Stomach (tissue), 9 donors: Measurements from ENCODE around the gene AZIN2. TPM values are rescaled to one million over a fixed set of nuclear protein-coding genes. Genes with fewer than 3 reads are reported as not detected.

ENCODE experiments used
- DNase-seq, 2 donors: peaks; one replicate each; pipeline versions ENCODE4 v3.0.0 to v3.0.0-alpha.2; 2013 to 2019
- H3K27ac ChIP-seq, 5 donors: fragments of 200-600 bp in 4 of 5; sonication (generic) in 4 of 5; one replicate each; pipeline ENCODE4 v1.5.1; 2013 to 2019; ENCODE audit warnings: mild to moderate bottlenecking in 1 of 5, moderate library complexity in 1 of 5
- H3K27me3 ChIP-seq, 3 donors: fragments of 200-600 bp; sonication (generic); one replicate each; pipeline ENCODE4 v1.5.1; 2017 to 2019; ENCODE audit warnings: mixed run types in 1 of 3
- H3K36me3 ChIP-seq, 4 donors: fragments of 200-600 bp; sonication (generic); 1 replicate in 3 of 4; 2 replicates in 1 of 4; pipeline ENCODE4 v1.5.1; 2016 to 2019
- H3K4me1 ChIP-seq, 4 donors: fragments of 200-600 bp; sonication (generic); one replicate each; pipeline ENCODE4 v1.5.1; 2016 to 2019
- H3K4me3 ChIP-seq, 4 donors: fragments of 200-600 bp; sonication (generic) in 3 of 4; one replicate each; pipeline ENCODE4 v1.5.1; 2016 to 2019; ENCODE audit warnings: mild to moderate bottlenecking in 1 of 4
- H3K9me3 ChIP-seq, 4 donors: fragments of 200-600 bp; sonication (generic); one replicate each; pipeline ENCODE4 v1.5.1; 2016 to 2019
- EP300 ChIP-seq: sonication (generic); formaldehyde crosslinking; IDR thresholded peaks from one replicate; pipeline ENCODE4 v1.6.1; 2017; ENCODE audit warnings: antibody characterized with exemption
- POLR2A ChIP-seq, 4 donors: fragments of 450-650 bp; IDR thresholded peaks; one replicate each; pipeline ENCODE4 v1.6.1; 2016; ENCODE audit warnings: antibody characterized with exemption in 4 of 4, control low read depth in 2 of 4, mild to moderate bottlenecking in 1 of 4, moderate library complexity in 1 of 4
- POLR2AphosphoS5 ChIP-seq, 3 donors: sonication (generic); formaldehyde crosslinking; IDR thresholded peaks; one replicate each; pipeline ENCODE4 v1.6.1; 2016; ENCODE audit warnings: antibody characterized with exemption in 3 of 3
- WGBS, 5 donors: extraction: QIAGEN DNeasy Blood & Tissue Kit in 3 of 5; methylation state at CpG; one replicate each; pipeline versions ENCODE4 v1.1.5 to v1.1.7; 2013 to 2018; 5-methylcytosine and 5-hydroxymethylcytosine counted together
- intact Hi-C: fragments of 100-400 bp; cut with DNase I; formaldehyde crosslinking; loops from one replicate; pipeline ENCODE4 v1.15.1; 2023; ENCODE audit warnings: low total_unique reads
- polyA plus RNA-seq, 3 donors: library from polyadenylated mRNA; stranded (reverse); fragments of 200-250 nt; gene quantifications; one replicate each; pipeline ENCODE4 v1.2.3, GENCODE V29; 2013
- total RNA-seq, 5 donors: library from RNA; depleted of rRNA; stranded (reverse); fragments of >200 nt; gene quantifications; one replicate each; pipeline versions ENCODE4 v1.1.0 to v1.2.3, GENCODE V29; 2014 to 2016
- TF ChIP-seq, protein P1 (sequence below), 7 experiments: fragments of 450-650 bp in 4 of 7; fragments of 200-600 bp in 3 of 7; sonication (generic) in 3 of 7; IDR thresholded peaks; one replicate each; pipeline ENCODE4 v1.5.1; 2016 to 2019; ENCODE audit warnings: antibody characterized with exemption in 7 of 7, control low read depth in 2 of 7, mild to moderate bottlenecking in 1 of 7
- donor health status: healthy with polysubstance abuse.
- donor health status: Bipolar disorder and iron deficiency.
- donor health status: healthy.

Gene AZIN2
- total and polyA plus RNA-seq, 8 donors = 0.61 to 39.7 (median 2.0) TPM; not detected in 1

DNA sequence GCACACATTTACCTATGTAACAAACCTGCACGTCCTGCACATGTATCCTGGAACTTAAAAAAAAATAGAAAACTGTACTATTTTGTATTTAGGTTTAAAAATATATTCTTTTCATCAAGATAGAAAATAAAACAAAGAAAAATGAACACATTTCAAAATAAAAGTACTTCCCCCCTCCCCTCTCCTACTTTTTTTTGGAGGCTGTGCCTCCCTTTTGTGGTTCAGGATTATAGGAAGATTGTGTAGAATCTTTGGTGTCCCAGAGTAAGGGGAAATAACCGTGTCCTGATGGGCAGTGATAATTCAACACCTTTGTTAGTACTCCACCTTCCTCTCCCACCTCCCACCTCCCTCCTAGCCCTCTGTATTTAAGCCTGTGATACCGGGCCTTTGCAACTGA is 60.8 kb downstream of the AZIN2 start:
- DNase-seq = no peak
- peak overlapping the region in 1 of 5 donors; percentile 47 for H3K27ac ChIP-seq

DNA sequence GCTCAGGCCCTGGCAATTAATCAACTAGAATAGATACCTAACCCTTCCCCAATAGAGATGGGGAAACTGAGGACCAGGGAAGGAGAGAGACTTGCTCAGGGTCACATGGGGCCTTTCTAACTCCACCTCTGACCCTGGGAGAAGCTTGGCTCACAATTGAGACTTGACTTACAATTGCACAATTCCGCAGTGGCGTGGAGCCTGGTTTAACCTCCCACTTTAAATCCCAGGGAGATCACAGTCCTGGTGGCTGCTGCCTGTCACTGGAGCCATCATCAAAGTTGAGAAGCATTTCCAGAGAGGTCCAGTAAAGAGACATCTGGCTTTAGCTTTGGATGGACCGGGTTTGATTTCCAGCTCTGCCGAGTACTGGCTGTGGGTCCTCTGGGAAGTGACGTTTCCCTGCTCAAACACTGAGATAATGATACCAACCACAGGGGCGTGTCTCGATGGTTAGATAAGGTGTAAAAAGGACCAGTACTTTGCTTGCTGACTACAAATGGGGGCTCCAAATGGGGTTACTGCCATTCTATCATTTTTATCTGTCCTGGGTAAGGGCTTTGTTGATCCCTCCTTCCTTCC is 61.6 kb downstream of the AZIN2 start:
- WGBS, 5 donors = 50 to 60% (median 53%) methylated on average over 6 to 7 of the region's 7 CpGs
- no peak for DNase-seq
- Histone ChIP-seq H3K4me1 (peaks cover 0 to 26% (median 16%) of the 10 kb centered on the region in 4 donors), H3K9me3 (no peaks in the 10 kb centered on the region), H3K4me3 (no peak overlapping the region), H3K27me3 (no peaks in the 10 kb centered on the region), H3K36me3 (peaks cover 13 to 33% (median 30%) of the 10 kb centered on the region in 4 donors), H3K27ac (peak overlapping the region in 1 of 5 donors; percentile 47)
- intact Hi-C loops = no loop called here
- TF ChIP-seq, protein P1, sequence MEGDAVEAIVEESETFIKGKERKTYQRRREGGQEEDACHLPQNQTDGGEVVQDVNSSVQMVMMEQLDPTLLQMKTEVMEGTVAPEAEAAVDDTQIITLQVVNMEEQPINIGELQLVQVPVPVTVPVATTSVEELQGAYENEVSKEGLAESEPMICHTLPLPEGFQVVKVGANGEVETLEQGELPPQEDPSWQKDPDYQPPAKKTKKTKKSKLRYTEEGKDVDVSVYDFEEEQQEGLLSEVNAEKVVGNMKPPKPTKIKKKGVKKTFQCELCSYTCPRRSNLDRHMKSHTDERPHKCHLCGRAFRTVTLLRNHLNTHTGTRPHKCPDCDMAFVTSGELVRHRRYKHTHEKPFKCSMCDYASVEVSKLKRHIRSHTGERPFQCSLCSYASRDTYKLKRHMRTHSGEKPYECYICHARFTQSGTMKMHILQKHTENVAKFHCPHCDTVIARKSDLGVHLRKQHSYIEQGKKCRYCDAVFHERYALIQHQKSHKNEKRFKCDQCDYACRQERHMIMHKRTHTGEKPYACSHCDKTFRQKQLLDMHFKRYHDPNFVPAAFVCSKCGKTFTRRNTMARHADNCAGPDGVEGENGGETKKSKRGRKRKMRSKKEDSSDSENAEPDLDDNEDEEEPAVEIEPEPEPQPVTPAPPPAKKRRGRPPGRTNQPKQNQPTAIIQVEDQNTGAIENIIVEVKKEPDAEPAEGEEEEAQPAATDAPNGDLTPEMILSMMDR (IDR thresholded peaks at IDR 0.05) = no peak
- TF ChIP-seq POLR2A (IDR thresholded peaks at IDR 0.05) (no peak), POLR2AphosphoS5 (IDR thresholded peaks at IDR 0.05) (no peak), EP300 (no peak)

More for the DNA sequence above, 60.8 kb downstream of the AZIN2 start:
- Histone ChIP-seq H3K9me3 (no peaks in the 10 kb centered on the region), H3K36me3 (peaks cover 8 to 25% (median 22%) of the 10 kb centered on the region in 4 donors), H3K4me1 (peaks cover 0 to 26% (median 16%) of the 10 kb centered on the region in 4 donors), H3K4me3 (no peak overlapping the region), H3K27me3 (no peaks in the 10 kb centered on the region)
- WGBS, 5 donors = 59 to 72% (median 69%) methylated on average over 3 of the region's 3 CpGs
- TF ChIP-seq, protein P1 (IDR thresholded peaks at IDR 0.05) = no peak
- TF ChIP-seq POLR2A (IDR thresholded peaks at IDR 0.05) (no peak), EP300 (no peak), POLR2AphosphoS5 (IDR thresholded peaks at IDR 0.05) (no peak)
- intact Hi-C loops = no loop called here

DNA sequence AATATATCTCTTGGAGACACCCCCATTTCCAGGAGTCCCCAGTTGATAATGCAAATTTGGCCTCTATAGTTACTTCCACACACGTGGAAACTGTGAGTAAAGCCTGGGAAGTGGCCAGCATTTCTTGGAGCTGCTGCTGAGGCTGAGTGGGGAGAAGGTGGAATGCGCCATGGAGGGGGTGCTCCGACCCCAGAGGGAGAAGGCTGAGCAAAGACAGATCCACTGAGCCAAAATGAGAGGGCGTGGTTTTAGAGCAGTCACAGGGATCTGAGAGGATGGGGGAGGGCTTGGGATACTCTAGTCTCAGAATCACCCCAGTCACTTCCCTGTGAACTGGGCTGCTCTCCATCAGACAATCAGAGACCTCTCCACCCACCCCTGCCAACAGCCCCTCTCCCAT is 62.2 kb downstream of the AZIN2 start:
- Histone ChIP-seq H3K4me3 (no peak overlapping the region), H3K27me3 (no peaks in the 10 kb centered on the region), H3K36me3 (peaks cover 13 to 37% (median 32%) of the 10 kb centered on the region in 4 donors), H3K4me1 (peaks cover 0 to 26% (median 16%) of the 10 kb centered on the region in 4 donors), H3K27ac (peak overlapping the region in 1 of 5 donors; percentile 47), H3K9me3 (no peaks in the 10 kb centered on the region)
- WGBS, 5 donors = 50 to 62% (median 54%) methylated on average over 4 of the region's 4 CpGs
- intact Hi-C loops = no loop called here
- DNase-seq = peak in 1 of 2 donors; percentile 89
- TF ChIP-seq POLR2A (IDR thresholded peaks at IDR 0.05) (no peak), EP300 (no peak), POLR2AphosphoS5 (IDR thresholded peaks at IDR 0.05) (no peak)
- TF ChIP-seq, protein P1 (IDR thresholded peaks at IDR 0.05) = no peak

DNA sequence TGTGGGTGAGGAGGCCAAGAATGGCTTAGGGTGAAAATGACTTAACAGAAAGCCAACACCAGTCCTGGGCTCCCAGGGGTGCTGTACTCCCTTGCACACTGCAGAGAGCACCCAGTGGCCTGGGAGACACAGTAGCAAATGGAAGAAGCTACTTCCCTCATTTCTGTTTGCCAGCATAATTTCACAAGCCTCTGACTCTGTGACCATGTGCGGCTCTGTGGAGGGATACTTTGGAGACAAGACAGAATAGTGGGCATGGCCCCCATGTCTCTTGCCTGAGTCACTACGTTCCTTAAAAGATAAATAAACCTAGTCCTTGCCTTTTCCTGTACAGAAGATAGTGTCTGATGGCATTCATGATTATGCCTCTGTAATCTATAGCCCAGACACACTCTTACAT is 62.7 kb downstream of the AZIN2 start:
- Histone ChIP-seq H3K9me3 (no peaks in the 10 kb centered on the region), H3K4me3 (no peak overlapping the region), H3K27ac (peak overlapping the region in 1 of 5 donors; percentile 47), H3K36me3 (peaks cover 13 to 37% (median 32%) of the 10 kb centered on the region in 4 donors), H3K4me1 (peaks cover 0 to 26% (median 16%) of the 10 kb centered on the region in 4 donors), H3K27me3 (no peaks in the 10 kb centered on the region)
- intact Hi-C loops = no loop called here
- DNase-seq = no peak
- WGBS, 5 donors = 64 to 84% (median 73%) methylated on average over 2 of the region's 2 CpGs
- TF ChIP-seq POLR2AphosphoS5 (IDR thresholded peaks at IDR 0.05) (no peak), POLR2A (IDR thresholded peaks at IDR 0.05) (no peak)

DNA sequence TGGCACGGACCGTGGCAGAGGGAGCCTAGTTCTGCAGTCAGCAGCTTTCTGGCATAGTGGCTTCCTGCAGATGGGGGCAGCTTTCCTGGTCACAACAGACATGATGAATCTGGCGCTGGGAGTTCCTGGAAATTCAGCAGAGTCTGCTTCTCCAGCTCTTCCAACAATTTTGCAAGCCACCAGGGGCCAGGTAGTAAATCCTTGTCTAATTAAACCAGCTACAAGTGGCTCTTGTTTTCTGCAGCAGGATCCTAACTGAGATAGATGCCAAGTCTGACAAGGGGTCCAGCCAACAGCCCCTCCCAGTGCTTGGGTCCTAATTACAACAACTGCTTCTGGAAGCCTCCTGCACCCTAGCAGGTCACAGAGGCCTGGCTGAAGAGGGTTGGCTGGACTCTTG is 65.0 kb downstream of the AZIN2 start:
- DNase-seq = no peak
- H3K4me3 ChIP-seq = no peak overlapping the region
- TF ChIP-seq, protein P1 (IDR thresholded peaks at IDR 0.05) = no peak
- H3K27me3 ChIP-seq = no peaks in the 10 kb centered on the region
- H3K4me1 ChIP-seq = peaks cover 18 to 34% (median 27%) of the 10 kb centered on the region in 4 donors
- WGBS, 5 donors = 82 to 95% (median 88%) methylated on average over 3 of the region's 3 CpGs
- no peak overlapping the region for H3K27ac ChIP-seq
- H3K9me3 ChIP-seq = no peaks in the 10 kb centered on the region
- peaks cover 13 to 37% (median 32%) of the 10 kb centered on the region in 4 donors for H3K36me3 ChIP-seq
- intact Hi-C loops = no loop called here
